ENCODE measurements around the gene ATOH8.

DNA sequence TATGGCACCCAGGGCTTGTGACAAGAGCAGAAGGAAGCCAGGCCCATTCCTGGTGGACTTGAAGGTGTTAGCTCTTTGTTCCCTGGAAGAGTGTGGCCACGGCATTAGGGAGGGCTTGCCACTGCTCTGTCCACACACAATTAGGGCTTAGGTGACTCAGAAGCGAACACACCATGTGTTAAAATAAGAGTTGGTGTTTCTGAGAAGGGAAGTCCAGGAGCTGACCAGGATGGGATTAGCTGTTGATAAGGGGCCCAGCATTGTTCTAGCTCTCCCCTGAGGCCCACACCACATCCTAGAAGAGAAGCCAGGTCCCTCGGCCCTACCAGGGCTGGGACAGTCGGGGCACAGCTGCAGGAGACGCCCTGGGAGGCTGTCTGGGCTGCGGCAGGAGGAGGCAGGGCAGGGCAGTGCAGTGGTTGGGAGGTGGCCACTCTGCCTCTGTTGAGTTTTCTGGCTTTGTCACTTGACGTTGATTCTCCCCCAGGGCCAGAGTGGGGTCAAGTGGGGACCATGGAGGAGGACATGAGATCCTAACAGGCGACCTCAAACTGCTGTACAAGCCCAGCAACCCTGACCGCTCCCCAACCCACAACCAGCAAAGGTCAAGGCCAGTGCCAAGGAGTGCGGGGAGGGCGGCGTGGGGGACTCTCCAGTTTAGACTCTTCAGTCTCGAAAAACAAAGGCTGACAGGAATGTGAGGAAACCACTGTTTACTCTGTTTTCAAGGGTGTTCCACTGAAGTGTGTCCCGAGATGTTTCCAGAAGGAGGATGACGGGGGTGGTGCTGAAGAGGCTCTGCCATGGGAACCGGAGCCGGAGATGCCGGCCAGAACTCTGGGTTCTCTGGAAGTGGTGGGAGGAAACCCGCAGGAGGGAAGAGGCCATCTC is 42.9 kb upstream of the ATOH8 start:
- TF ChIP-seq POLR2A (IDR thresholded peaks at IDR 0.05) (no peak), POLR2AphosphoS5 (IDR thresholded peaks at IDR 0.05) (peak; percentile 14)
- TF ChIP-seq, protein P1, sequence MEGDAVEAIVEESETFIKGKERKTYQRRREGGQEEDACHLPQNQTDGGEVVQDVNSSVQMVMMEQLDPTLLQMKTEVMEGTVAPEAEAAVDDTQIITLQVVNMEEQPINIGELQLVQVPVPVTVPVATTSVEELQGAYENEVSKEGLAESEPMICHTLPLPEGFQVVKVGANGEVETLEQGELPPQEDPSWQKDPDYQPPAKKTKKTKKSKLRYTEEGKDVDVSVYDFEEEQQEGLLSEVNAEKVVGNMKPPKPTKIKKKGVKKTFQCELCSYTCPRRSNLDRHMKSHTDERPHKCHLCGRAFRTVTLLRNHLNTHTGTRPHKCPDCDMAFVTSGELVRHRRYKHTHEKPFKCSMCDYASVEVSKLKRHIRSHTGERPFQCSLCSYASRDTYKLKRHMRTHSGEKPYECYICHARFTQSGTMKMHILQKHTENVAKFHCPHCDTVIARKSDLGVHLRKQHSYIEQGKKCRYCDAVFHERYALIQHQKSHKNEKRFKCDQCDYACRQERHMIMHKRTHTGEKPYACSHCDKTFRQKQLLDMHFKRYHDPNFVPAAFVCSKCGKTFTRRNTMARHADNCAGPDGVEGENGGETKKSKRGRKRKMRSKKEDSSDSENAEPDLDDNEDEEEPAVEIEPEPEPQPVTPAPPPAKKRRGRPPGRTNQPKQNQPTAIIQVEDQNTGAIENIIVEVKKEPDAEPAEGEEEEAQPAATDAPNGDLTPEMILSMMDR (IDR thresholded peaks at IDR 0.05) = no peak
